Measurements from ENCODE around the gene TBCD.

DNA sequence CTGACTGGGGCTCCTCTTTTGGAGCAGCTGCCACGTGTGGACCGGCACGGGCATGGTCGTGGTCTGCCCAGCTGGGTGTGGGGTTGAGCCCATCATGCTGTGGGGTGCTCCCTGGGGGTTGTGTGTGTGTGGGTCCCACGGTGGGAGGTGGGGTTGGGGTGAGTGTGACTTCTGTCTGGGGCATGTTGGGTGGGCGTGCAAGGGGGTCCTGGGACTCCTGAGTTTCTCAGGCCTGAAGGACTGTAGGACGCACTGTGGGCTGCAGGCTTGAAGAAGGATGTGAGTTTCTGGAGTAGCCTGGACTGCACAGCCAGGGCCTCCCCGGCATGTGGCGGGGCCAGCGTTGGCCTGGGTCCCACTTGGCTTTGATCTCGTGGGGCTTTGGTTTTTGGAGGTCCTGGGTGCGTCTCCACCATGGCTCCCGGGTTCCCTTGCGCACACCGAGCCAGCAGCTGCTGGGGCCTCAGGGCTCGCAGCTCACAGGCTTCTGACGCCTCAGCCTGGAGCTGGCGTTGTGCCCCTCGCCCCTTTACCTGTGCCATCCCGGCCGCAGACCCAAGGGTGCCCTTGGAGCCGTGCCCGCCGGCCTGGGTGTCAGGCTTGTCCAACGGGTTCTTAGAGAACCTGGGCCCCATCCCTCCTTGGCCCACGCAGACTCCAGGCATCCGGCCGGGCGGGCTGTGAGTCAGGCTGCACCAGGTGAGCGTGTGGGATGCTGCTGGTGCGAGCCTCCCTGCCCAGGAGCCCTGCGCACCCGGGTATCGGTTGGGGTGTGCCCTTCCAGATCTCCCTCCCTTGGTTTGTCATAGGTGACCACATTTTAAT is 122.4 kb downstream of the TBCD start:
- TF ChIP-seq, protein P1, sequence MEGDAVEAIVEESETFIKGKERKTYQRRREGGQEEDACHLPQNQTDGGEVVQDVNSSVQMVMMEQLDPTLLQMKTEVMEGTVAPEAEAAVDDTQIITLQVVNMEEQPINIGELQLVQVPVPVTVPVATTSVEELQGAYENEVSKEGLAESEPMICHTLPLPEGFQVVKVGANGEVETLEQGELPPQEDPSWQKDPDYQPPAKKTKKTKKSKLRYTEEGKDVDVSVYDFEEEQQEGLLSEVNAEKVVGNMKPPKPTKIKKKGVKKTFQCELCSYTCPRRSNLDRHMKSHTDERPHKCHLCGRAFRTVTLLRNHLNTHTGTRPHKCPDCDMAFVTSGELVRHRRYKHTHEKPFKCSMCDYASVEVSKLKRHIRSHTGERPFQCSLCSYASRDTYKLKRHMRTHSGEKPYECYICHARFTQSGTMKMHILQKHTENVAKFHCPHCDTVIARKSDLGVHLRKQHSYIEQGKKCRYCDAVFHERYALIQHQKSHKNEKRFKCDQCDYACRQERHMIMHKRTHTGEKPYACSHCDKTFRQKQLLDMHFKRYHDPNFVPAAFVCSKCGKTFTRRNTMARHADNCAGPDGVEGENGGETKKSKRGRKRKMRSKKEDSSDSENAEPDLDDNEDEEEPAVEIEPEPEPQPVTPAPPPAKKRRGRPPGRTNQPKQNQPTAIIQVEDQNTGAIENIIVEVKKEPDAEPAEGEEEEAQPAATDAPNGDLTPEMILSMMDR (conservative IDR thresholded peaks at IDR 0.05) = no peak
- no peak for TF ChIP-seq ZFX (IDR thresholded peaks at IDR 0.05)

Data from C4-2B (cell line).